ENCODE data around the gene CALD1.

Gene CALD1

GRCh38 chr7:134870156-134870555, 90.7 kb downstream of the CALD1 start:
- DNase-seq: no peak

- no peak for DNase-seq
Observed at GRCh38 chr7:134870781-134871180, 91.3 kb downstream of the CALD1 start.

- DNase-seq: no peak
Observed at GRCh38 chr7:134873253-134873652, 93.8 kb downstream of the CALD1 start.

GRCh38 chr7:134874407-134874806, 95.0 kb downstream of the CALD1 start:
- no peak for DNase-seq

- DNase-seq: no peak
Observed at GRCh38 chr7:134875867-134876266, 96.4 kb downstream of the CALD1 start.

GRCh38 chr7:134878746-134879357, 99.4 kb downstream of the CALD1 start:
- DNase-seq: no peak

- no peak for DNase-seq
Observed at GRCh38 chr7:134879815-134880475, 100.5 kb downstream of the CALD1 start.

- DNase-seq: no peak
Observed at GRCh38 chr7:134882481-134882880, 103.0 kb downstream of the CALD1 start.

GRCh38 chr7:134885967-134886352, 106.5 kb downstream of the CALD1 start:
- no peak for DNase-seq

- peak; percentile 51 for DNase-seq
Observed at GRCh38 chr7:134886353-134887057, 107.1 kb downstream of the CALD1 start.

- no peak for DNase-seq
Observed at GRCh38 chr7:134887523-134887922, 108.1 kb downstream of the CALD1 start.

- DNase-seq: no peak
Observed at GRCh38 chr7:134888141-134888740, 108.8 kb downstream of the CALD1 start.

- DNase-seq: peak; percentile 48
Observed at GRCh38 chr7:134890246-134891240, 111.1 kb downstream of the CALD1 start.

GRCh38 chr7:134891262-134891695, 111.8 kb downstream of the CALD1 start:
- DNase-seq: peak; percentile 94

GRCh38 chr7:134891696-134892678, 112.6 kb downstream of the CALD1 start:
- peak; percentile 60 for DNase-seq

- DNase-seq: no peak
Observed at GRCh38 chr7:134892963-134893362, 113.5 kb downstream of the CALD1 start.

GRCh38 chr7:134893920-134894319, 114.5 kb downstream of the CALD1 start:
- DNase-seq: no peak

GRCh38 chr7:134894928-134895327, 115.5 kb downstream of the CALD1 start:
- no peak for DNase-seq

GRCh38 chr7:134896073-134896472, 116.6 kb downstream of the CALD1 start:
- no peak for DNase-seq

GRCh38 chr7:134897936-134898335, 118.5 kb downstream of the CALD1 start:
- DNase-seq: no peak

GRCh38 chr7:134899729-134900128, 120.3 kb downstream of the CALD1 start:
- no peak for DNase-seq
